Prostate gland (tissue), 2 donors: ENCODE data around the gene LMBRD2.

ENCODE experiments used
- CTCF ChIP-seq, 4 experiments: fragments of 200-600 bp in 2 of 4; fragments of 450-650 bp in 2 of 4; sonication (generic) in 2 of 4; IDR thresholded peaks; 1 replicate in 3 of 4; 2 replicates in 1 of 4; pipeline ENCODE4 v1.5.1; 2016 to 2019; ENCODE audit warnings: antibody characterized with exemption in 4 of 4, mild to moderate bottlenecking in 2 of 4, moderate library complexity in 2 of 4
- POLR2A ChIP-seq: fragments of 450-650 bp; IDR thresholded peaks from one replicate; pipeline ENCODE4 v1.6.1; 2016; ENCODE audit warnings: antibody characterized with exemption, mild to moderate bottlenecking

GRCh38 chr5:36049949-36050348 is 101.7 kb downstream of the LMBRD2 start:
- TF ChIP-seq POLR2A (no peak), CTCF (IDR thresholded peaks at IDR 0.05) (no peak)
